Measurements from ENCODE around the gene MAEA.

Gene MAEA

DNA sequence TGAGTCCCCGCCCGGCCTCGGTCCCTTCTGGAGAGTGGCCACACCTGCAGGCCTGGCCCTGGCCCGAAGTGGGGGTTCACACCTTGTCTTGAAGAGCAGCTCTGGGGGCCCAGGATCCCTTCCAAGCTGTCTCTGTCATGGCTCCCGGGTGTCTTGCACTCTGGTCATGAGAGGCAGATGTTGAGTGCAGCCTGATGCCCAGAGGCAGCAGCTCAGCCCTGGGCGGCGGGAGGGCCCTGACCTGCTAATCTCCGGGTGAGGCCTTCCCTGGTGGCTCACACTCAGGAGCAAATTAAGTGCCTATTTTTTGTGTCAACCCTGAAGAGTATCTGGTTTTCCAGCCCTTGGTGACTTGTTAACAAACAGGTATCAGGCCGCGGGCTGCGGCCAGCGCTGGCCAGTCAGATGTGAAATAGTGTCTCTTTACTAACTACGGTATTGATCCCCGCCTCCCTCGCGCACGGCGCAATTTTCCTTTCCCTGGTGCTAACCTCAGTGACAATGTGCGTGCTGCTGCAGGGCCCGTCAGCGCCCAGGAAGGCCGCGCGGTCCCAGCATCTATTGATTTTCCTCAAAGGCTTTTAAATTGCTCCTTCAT is 92.4 kb downstream of the MAEA start:
- TF ChIP-seq, protein P1, sequence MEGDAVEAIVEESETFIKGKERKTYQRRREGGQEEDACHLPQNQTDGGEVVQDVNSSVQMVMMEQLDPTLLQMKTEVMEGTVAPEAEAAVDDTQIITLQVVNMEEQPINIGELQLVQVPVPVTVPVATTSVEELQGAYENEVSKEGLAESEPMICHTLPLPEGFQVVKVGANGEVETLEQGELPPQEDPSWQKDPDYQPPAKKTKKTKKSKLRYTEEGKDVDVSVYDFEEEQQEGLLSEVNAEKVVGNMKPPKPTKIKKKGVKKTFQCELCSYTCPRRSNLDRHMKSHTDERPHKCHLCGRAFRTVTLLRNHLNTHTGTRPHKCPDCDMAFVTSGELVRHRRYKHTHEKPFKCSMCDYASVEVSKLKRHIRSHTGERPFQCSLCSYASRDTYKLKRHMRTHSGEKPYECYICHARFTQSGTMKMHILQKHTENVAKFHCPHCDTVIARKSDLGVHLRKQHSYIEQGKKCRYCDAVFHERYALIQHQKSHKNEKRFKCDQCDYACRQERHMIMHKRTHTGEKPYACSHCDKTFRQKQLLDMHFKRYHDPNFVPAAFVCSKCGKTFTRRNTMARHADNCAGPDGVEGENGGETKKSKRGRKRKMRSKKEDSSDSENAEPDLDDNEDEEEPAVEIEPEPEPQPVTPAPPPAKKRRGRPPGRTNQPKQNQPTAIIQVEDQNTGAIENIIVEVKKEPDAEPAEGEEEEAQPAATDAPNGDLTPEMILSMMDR (IDR thresholded peaks at IDR 0.05; ENCODE audit: low read depth, low read length), result no peak
- no peak overlapping the region for H3K4me3 ChIP-seq (replicated peaks in 1 of 2; ENCODE audit: low read depth in 2 of 2, low read length in 2 of 2)
- DNase-seq (ENCODE audit: low read depth in 2 of 2), result no peak

DNA sequence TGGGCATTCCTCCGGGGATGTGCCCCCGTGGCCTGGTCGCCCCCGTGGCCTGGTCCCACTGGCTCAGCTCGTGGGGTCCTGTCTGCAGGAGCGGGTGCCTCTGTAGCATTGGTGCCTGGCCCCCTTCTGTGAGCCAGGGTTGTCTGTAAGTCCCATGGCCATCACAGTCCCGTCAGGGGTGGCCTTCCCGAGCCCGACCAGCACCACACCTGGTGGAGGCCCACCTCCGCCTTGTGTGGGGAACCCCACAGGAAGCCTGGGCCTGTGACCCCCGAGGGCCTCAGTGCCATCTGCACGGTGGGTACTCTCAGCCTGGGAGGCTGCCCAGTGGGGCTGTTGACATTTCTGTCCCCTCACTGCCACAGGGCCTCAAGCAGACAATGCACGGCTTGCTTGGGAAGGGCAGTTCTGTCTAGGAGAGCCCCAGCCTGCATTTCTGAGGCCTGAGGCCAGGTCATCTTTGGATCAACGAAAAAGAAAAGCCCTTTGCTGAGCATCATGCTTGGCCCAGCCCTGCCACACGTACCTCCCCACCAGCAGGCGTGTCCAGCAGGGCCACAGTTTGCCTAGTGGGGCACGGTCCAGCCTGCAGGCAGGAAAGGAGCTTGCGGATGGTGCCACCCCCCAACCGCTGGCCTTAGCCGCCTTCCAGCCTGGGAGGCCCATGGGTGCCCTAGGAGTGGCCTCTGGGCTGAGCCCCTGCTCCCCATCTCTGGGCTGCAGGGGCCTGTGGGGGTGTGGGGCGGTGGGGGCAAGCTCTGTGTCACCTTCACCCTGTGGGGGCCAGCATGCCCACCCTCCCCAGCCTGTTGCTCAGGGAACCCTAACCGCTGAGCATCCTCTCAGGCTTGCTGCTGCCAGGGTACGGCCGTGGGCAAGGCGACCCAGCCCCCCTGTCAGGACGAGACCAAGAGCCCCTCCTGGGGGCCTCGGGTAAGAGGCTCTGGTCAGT is 93.4 kb downstream of the MAEA start:
- TF ChIP-seq, protein P1 (IDR thresholded peaks at IDR 0.05; ENCODE audit: low read depth, low read length), result no peak
- DNase-seq (ENCODE audit: low read depth in 2 of 2), result no peak
- H3K4me3 ChIP-seq (replicated peaks in 1 of 2; ENCODE audit: low read depth in 2 of 2, low read length in 2 of 2), result no peak overlapping the region

DNA sequence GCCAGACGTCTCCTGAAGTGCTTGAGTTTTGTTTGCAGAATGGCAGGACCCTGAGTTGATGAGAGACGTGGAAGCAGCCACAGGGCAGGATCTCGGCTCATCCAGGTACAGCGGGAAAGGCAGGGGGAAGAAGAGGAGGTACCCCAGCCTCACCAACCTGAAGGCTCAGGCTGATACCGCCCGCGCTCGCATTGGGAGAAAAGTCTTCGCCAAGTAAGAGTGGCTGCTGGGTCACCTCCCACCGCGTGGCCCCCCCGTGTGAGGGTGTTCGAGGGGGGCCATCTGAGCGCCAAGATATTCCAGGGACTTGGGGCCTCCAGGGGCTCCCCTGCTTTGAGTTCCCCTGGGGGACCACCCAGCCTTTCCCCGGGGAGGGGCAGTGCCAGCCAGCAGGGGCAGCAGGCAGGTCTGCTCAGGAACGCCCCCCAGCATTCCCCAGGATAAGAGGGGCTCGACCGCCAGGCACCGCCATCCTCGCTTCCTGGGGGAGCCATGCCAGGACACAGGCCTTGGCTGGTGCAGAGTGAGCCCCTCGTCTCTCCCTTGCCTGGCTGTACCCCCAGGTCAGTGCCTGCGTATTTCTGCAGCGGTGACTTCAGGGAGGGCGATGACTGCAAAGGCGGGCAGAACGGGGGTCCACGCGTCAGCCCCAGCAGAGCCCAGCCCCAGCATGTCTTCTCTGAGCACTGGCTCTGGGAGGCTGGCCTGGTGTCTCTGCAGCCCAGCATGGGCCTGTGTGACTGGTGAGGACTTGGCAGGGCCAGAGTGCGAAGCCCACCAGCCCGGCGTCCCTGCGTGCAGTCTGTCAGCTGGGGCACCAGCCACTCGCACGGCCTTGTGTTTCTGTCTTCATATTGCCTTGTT is 94.3 kb downstream of the MAEA start:
- DNase-seq (ENCODE audit: low read depth in 2 of 2), result no peak
- no peak overlapping the region for H3K4me3 ChIP-seq (replicated peaks in 1 of 2; ENCODE audit: low read depth in 2 of 2, low read length in 2 of 2)
- TF ChIP-seq, protein P1 (IDR thresholded peaks at IDR 0.05; ENCODE audit: low read depth, low read length), result no peak

DNA sequence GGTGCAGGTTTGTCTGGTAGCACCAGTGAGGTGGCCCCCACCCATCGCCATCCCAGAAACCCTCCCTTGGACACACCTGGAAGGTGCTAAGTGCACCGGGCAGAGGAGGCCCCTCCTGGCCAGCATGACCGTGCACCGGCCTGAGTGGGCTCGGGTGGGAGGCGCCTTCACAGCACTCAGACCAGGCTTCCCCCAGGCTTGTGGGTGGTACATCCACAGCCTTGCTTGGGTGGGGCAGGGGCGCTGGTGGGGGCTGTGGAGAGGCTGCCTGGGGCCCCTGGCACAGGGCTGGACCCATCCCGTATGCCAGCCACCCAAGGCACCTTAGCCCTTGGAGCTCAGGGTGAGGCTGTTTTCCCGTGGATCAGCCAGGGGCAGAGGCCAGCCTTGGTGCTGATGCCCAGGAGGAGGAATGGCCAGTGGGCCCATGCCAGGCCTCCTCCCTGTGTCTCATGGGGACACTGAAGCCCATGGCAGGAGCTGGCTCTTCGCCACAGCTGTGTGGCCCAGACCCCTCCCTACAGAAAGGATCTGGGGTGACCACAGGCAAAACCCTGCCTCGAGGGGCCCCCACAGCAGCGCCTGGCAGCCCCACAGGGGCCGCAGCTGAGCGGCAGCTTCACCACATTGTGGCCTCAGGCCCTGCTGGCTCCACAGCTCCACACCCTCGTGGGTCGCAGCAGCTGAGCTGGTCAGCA is 95.1 kb downstream of the MAEA start:
- no peak overlapping the region for H3K4me3 ChIP-seq (replicated peaks in 1 of 2; ENCODE audit: low read depth in 2 of 2, low read length in 2 of 2)
- TF ChIP-seq, protein P1 (IDR thresholded peaks at IDR 0.05; ENCODE audit: low read depth, low read length), result no peak
- no peak for DNase-seq (ENCODE audit: low read depth in 2 of 2)

DNA sequence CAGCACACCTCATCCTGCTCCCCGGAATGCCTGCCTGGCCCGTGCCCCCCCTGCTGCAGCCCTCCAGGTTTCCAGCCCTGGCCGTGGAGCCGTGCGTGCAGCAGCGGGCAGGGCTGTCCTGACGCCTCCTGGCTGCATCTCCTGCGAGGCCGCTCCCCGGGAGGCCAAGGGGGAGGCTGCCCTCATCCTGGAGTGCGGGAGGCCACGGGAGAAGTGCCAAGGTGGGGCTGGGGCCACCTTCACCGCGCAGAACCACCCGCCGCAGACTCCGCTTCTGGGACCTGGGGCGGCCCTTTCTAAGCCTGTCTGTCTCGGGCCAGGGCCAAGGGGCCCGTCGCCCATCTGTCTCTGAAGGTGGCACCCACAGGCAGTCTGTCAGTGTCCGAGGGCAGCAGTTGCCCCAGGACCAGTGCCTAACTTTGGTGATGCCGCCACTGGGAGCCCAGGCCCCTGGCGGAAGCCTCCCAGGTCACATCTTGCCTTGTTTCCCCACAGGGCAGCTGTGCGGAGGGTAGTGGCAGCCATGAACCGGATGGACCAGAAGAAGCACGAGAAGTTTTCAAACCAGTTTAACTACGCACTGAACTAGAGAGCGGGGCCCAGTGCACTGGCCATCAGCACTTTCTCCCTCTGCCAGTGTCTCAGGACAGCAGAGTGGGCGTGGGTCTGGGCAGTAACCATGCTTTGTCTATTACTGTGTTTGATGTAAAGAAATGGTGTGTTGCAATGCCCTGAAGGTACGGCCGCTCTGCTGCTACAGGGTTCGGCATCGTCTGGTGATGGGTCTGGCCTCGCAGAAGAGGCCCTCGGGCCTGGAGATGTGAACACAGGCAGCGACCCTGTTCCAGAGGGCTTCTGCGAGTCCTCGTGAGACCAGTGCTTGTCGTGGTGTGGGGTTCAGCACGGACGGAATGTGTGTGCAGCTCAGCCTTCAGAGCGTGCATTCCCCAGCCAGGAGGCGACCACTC is 96.0 kb downstream of the MAEA start:
- no peak overlapping the region for H3K4me3 ChIP-seq (replicated peaks in 1 of 2; ENCODE audit: low read depth in 2 of 2, low read length in 2 of 2)
- no peak for DNase-seq (ENCODE audit: low read depth in 2 of 2)
- TF ChIP-seq, protein P1 (IDR thresholded peaks at IDR 0.05; ENCODE audit: low read depth, low read length), result no peak

Measured in cardiac fibroblast (primary cell).